MM.1S (cell line): Measurements from ENCODE around the gene ACOT6.
A peak's percentile ranks its signal among the peaks of the same experiment; 100 is the strongest.
"Not testable (repeated sequence)": the region's sequence is repeated elsewhere in the genome, so short reads cannot be mapped to it uniquely, and the experiment has no call there.

Experiments
- DNase-seq: peaks from one replicate; pipeline ENCODE4 v3.0.0-alpha.2; 2015
- H2AFZ ChIP-seq: fragments of 300-600 bp; sonication (generic); 2 replicates; pipeline ENCODE4 v1.6.0; 2016; ENCODE audit warnings: antibody characterized with exemption, low read length
- H3F3A ChIP-seq: fragments of 300-600 bp; sonication (generic); 2 replicates; pipeline ENCODE4 v1.6.1; 2016; ENCODE audit warnings: mild to moderate bottlenecking, antibody characterized with exemption, low read length, moderate library complexity, mixed read lengths; ENCODE audit not compliant: insufficient read depth
- H3K27ac ChIP-seq: fragments of 300-600 bp; sonication (generic); 2 replicates; pipeline ENCODE4 v1.5.1; 2016; ENCODE audit warnings: mild to moderate bottlenecking, low read length
- H3K27me3 ChIP-seq: fragments of 300-600 bp; sonication (generic); replicated peaks from 2 replicates; pipeline ENCODE4 v1.6.0; 2016; ENCODE audit warnings: low read length; ENCODE audit not compliant: insufficient read depth
- H3K36me3 ChIP-seq: fragments of 300-600 bp; sonication (generic); replicated peaks from 2 replicates; pipeline ENCODE4 v1.6.1; 2016; ENCODE audit warnings: mild to moderate bottlenecking, low read length, mixed read lengths; ENCODE audit not compliant: insufficient read depth
- H3K4me1 ChIP-seq: fragments of 300-600 bp; sonication (generic); 2 replicates; pipeline ENCODE4 v1.6.1; 2016; ENCODE audit warnings: low read length, mixed read lengths
- H3K4me2 ChIP-seq: fragments of 300-600 bp; sonication (generic); 2 replicates; pipeline ENCODE4 v1.6.0; 2016; ENCODE audit warnings: low read depth, low read length
- H3K4me3 ChIP-seq: fragments of 300-600 bp; sonication (generic); 2 replicates; pipeline ENCODE4 v1.5.1; 2016; ENCODE audit warnings: low read length, mixed read lengths
- H3K79me2 ChIP-seq: fragments of 300-600 bp; sonication (generic); 2 replicates; pipeline ENCODE4 v1.6.1; 2016; ENCODE audit warnings: mixed run types, low read length, mixed read lengths
- H3K9ac ChIP-seq: fragments of 300-600 bp; sonication (generic); 2 replicates; pipeline ENCODE4 v1.6.1; 2016; ENCODE audit warnings: low read length, mixed read lengths
- H3K9me2 ChIP-seq: fragments of 300-600 bp; sonication (generic); replicated peaks from 2 replicates; pipeline ENCODE4 v1.6.1; 2016; ENCODE audit warnings: mild to moderate bottlenecking, low read length, mixed read lengths; ENCODE audit not compliant: insufficient read depth
- H3K9me3 ChIP-seq: fragments of 300-600 bp; sonication (generic); replicated peaks from 2 replicates; pipeline ENCODE4 v1.6.1; 2016; ENCODE audit warnings: mild to moderate bottlenecking, low read length, mixed read lengths; ENCODE audit not compliant: insufficient read depth
- H4K20me1 ChIP-seq: fragments of 300-600 bp; sonication (generic); 2 replicates; pipeline ENCODE4 v1.6.1; 2016; ENCODE audit warnings: mild to moderate bottlenecking, low read length, moderate library complexity, mixed read lengths; ENCODE audit not compliant: insufficient read depth
- EZH2 ChIP-seq: fragments of 300-600 bp; sonication (generic); optimal IDR thresholded peaks from 2 replicates; pipeline ENCODE3; 2017; ENCODE audit warnings: low read depth, mild to moderate bottlenecking, antibody characterized with exemption, low read length, mixed read lengths
- EZH2phosphoT487 ChIP-seq: fragments of 300-600 bp; sonication (generic); IDR thresholded peaks from 2 replicates; pipeline ENCODE4 v1.6.1; 2018; ENCODE audit warnings: antibody characterized with exemption, low read length
- TF ChIP-seq, protein P1 (sequence below): fragments of 300-600 bp; sonication (generic); IDR thresholded peaks from 2 replicates; pipeline ENCODE4 v1.5.1; 2016; ENCODE audit warnings: antibody characterized with exemption, low read length, mixed read lengths

Gene ACOT6

DNA sequence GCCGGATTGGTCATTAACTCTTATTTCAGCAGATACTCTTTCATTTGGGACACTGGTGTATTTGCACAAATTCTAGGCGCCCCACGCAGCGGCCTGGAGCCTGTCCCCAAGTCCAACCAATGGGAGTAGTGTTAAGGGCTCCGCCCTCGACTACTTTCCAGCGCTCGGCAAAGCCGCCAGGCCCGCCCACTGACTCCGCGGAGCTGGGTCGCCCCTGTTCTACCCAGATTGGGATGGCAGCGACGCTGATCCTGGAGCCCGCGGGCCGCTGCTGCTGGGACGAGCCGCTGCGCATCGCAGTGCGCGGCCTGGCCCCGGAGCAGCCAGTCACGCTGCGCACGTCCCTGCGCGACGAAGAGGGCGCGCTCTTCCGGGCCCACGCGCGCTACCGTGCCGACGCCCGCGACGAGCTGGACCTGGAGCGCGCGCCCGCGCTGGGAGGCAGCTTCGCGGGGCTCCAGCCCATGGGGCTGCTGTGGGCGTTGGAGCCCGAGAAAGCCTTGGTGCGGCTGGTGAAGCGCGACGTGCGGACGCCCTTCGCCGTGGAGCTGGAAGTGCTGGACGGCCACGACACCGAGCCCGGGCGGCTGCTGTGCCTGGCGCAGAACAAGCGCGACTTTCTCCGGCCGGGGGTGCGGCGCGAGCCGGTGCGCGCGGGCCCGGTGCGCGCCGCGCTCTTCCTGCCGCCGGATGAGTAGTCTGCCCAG, at the start of gene ACOT6:
Gene ACOT6 (plus strand): TSS at position 179 of the 707 bp plus-strand sequence. CDS start 55 bp downstream, at position 234.
- Histone ChIP-seq H3K27ac (no peak within 1 kb of the TSS), H3K27me3 (no peaks in the 10 kb centered on the region), H3F3A (no peaks in the 10 kb centered on the region), H3K36me3 (no peaks in the 10 kb centered on the region), H3K9me3 (no peaks in the 10 kb centered on the region), H3K4me3 (peak within 1 kb of the TSS; percentile 48), H3K79me2 (no peaks in the 10 kb centered on the region), H4K20me1 (no peaks in the 10 kb centered on the region), H3K4me1 (no peaks in the 10 kb centered on the region), H3K4me2 (peak within 1 kb of the TSS; percentile 62), H3K9me2 (no peaks in the 10 kb centered on the region), H3K9ac (no peak within 1 kb of the TSS), H2AFZ (0 out of 2 replicates have a peak within 1 kb of the TSS, but pooled peaks have one; percentile 31)
- no peak for TF ChIP-seq EZH2phosphoT487
- TF ChIP-seq, protein P1, sequence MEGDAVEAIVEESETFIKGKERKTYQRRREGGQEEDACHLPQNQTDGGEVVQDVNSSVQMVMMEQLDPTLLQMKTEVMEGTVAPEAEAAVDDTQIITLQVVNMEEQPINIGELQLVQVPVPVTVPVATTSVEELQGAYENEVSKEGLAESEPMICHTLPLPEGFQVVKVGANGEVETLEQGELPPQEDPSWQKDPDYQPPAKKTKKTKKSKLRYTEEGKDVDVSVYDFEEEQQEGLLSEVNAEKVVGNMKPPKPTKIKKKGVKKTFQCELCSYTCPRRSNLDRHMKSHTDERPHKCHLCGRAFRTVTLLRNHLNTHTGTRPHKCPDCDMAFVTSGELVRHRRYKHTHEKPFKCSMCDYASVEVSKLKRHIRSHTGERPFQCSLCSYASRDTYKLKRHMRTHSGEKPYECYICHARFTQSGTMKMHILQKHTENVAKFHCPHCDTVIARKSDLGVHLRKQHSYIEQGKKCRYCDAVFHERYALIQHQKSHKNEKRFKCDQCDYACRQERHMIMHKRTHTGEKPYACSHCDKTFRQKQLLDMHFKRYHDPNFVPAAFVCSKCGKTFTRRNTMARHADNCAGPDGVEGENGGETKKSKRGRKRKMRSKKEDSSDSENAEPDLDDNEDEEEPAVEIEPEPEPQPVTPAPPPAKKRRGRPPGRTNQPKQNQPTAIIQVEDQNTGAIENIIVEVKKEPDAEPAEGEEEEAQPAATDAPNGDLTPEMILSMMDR = no peak
- no peak for TF ChIP-seq EZH2
- peak; percentile 29 for DNase-seq

- not testable (repeated sequence) for H3K27ac ChIP-seq, H3K9ac ChIP-seq, H3K36me3 ChIP-seq, H3K27me3 ChIP-seq, H3F3A ChIP-seq, H3K79me2 ChIP-seq, H3K4me2 ChIP-seq, H3K4me3 ChIP-seq, H3K4me1 ChIP-seq, H2AFZ ChIP-seq, H3K9me3 ChIP-seq, H3K9me2 ChIP-seq, DNase-seq, H4K20me1 ChIP-seq
Observed at GRCh38 chr14:73562696-73563095, 49.6 kb upstream of the ACOT6 start.

GRCh38 chr14:73566431-73566830, 45.9 kb upstream of the ACOT6 start:
- H2AFZ ChIP-seq, H3K9ac ChIP-seq, H3K4me2 ChIP-seq, H3K27me3 ChIP-seq, H3F3A ChIP-seq, H3K4me3 ChIP-seq, H4K20me1 ChIP-seq, DNase-seq, H3K9me3 ChIP-seq, H3K4me1 ChIP-seq, H3K27ac ChIP-seq, H3K9me2 ChIP-seq, H3K36me3 ChIP-seq, H3K79me2 ChIP-seq: not testable (repeated sequence)

DNA sequence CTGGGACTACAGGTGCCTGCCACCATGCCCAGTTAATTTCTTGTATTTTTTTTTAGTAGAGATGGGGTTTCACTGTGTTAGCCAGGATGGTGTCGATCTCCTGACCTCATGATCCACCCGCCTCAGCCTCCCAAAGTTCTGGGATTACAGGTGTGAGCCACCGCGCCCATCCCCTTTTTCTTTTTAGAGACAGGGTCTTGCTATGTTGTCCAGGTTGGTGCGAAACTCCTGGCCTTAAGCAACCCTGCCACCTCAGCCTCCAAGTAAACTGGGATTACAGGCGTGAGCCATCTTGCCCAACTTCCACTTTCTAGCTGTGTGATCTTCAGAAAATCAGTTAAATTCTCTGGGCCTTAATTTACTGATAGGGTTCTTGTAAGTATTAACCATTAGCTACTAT, 45.4 kb upstream of the ACOT6 start:
- H3K36me3 ChIP-seq, H3K4me3 ChIP-seq, H3K9ac ChIP-seq, H3K27ac ChIP-seq, H3F3A ChIP-seq, H3K9me2 ChIP-seq, H3K79me2 ChIP-seq, H3K9me3 ChIP-seq, H3K4me2 ChIP-seq, H4K20me1 ChIP-seq, H3K4me1 ChIP-seq, H3K27me3 ChIP-seq, H2AFZ ChIP-seq, DNase-seq: not testable (repeated sequence)

GRCh38 chr14:73567358-73567757, 45.0 kb upstream of the ACOT6 start:
- TF ChIP-seq, protein P1 = no peak
- TF ChIP-seq EZH2 (no peak), EZH2phosphoT487 (no peak)
- Histone ChIP-seq H2AFZ (no peak overlapping the region), H3K4me2 (no peak overlapping the region), H3F3A (no peaks in the 10 kb centered on the region), H3K79me2 (no peaks in the 10 kb centered on the region), H3K36me3 (no peaks in the 10 kb centered on the region), H3K9me2 (no peaks in the 10 kb centered on the region), H3K4me3 (no peak overlapping the region), H3K27me3 (no peaks in the 10 kb centered on the region), H4K20me1 (no peaks in the 10 kb centered on the region), H3K27ac (no peak overlapping the region), H3K9ac (no peak overlapping the region), H3K4me1 (no peaks in the 10 kb centered on the region), H3K9me3 (no peaks in the 10 kb centered on the region)
- no peak for DNase-seq
